Activated CD8-positive, alpha-beta memory T cell treated with anti-CD3 and anti-CD28 coated beads, Interleukin-2, amount 10 ng/mL, durations not matched to agents 7 days and 5 days (primary cell): ENCODE data around the gene MPLKIP. TPM values are rescaled to one million over a fixed set of nuclear protein-coding genes. Genes with fewer than 3 reads are reported as not detected.

ENCODE experiments used
- total RNA-seq, 2 experiments: library from RNA; stranded (reverse); gene quantifications; one replicate each; pipeline ENCODE4 v1.2.3, GENCODE V29; 2021

MPLKIP gene
- total RNA-seq, 2 experiments from 2014 or later: 36.1 to 38.9 TPM

Other genes starting within 250 kb of the MPLKIP start
- 10 to 100 TPM; 43.9 to 57.9 TPM for gene CDK13, start 184.4 kb downstream of the MPLKIP start, total RNA-seq
- gene SUGCT, start 383 bp upstream of the MPLKIP start, total RNA-seq: under 1 TPM; 0.21 to 0.61 TPM